OCI-LY3 (cell line): Measurements from ENCODE around the gene ATG2A.

ENCODE experiments used
- EZH2phosphoT487 ChIP-seq: fragments of 200-600 bp; shearing (Covaris generic); IDR thresholded peaks from 2 replicates; pipeline ENCODE4 v1.6.1; 2018; ENCODE audit warnings: antibody characterized with exemption, mixed run types, low read depth
- TF ChIP-seq, protein P1 (sequence below): fragments of 200-600, 300-600 bp; sonication (generic); IDR thresholded peaks from 2 replicates; pipeline ENCODE4 v1.5.1; 2014; ENCODE audit warnings: antibody characterized with exemption, low read length, low read depth

DNA sequence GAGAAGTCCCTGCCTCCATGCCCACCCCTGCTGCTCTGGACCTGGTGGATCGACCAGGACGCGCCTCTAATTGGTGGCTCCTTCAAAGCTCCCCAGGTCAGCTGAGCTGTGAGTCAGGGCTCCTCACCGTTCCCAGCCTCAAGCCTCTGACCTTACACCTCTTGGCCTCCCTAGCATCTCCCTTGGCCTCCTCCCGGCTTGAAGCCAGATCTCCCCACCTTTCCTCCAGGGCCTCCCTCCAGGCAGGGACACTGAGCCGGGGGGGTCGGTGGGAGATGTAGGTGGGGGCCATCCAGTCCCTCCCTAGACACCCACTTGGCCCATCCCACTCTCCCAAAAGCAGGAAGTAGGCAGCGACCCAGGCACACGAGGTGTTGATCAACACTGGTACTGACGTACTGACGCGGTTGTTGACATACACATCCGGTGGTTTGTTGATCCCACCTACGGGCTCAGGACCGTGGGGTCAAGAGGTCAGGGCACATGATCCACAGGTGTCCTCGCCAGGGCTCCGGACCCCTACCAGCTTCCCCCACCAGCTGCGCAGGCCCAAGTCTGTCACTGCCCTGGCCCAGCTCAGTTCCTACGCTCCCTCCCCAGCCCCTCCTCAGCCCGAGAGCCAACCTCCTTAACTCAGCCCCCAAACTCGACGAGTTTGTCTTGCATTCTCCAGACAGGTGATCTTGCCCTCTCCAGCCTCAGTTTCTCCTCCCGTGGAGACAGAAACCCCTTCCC, 802 bp downstream of the ATG2A start:
- TF ChIP-seq, protein P1, sequence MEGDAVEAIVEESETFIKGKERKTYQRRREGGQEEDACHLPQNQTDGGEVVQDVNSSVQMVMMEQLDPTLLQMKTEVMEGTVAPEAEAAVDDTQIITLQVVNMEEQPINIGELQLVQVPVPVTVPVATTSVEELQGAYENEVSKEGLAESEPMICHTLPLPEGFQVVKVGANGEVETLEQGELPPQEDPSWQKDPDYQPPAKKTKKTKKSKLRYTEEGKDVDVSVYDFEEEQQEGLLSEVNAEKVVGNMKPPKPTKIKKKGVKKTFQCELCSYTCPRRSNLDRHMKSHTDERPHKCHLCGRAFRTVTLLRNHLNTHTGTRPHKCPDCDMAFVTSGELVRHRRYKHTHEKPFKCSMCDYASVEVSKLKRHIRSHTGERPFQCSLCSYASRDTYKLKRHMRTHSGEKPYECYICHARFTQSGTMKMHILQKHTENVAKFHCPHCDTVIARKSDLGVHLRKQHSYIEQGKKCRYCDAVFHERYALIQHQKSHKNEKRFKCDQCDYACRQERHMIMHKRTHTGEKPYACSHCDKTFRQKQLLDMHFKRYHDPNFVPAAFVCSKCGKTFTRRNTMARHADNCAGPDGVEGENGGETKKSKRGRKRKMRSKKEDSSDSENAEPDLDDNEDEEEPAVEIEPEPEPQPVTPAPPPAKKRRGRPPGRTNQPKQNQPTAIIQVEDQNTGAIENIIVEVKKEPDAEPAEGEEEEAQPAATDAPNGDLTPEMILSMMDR: no peak
- TF ChIP-seq EZH2phosphoT487: no peak
